Pancreas (tissue), 10 donors: Measurements from ENCODE around the gene SNX18. TPM values are rescaled to one million over a fixed set of nuclear protein-coding genes. Genes with fewer than 3 reads are reported as not detected.
A peak's percentile ranks its signal among the peaks of the same experiment; 100 is the strongest.

Experiments used
- ATAC-seq, 4 donors: fragments of 200-7000 bp; cut with Tn5 transposase; one replicate each; pipeline versions ENCODE4 v1.8.0 to v1.9.1; 2020; ENCODE audit warnings: mild to moderate bottlenecking in 4 of 4, moderate library complexity in 4 of 4
- DNase-seq, 6 donors: peaks; one replicate each; pipeline ENCODE4 v3.0.0-alpha.2; 2020
- FAIRE-seq: peaks from 2 replicates; lab custom pipeline; 2012; peaks lifted over from hg19 to GRCh38; lab: Jason Lieb, UNC
- H3K27ac ChIP-seq, 4 donors: fragments of 200-600 bp; sonication (generic); 1 replicate in 3 of 4; 2 replicates in 1 of 4; pipeline versions ENCODE4 v1.5.0 to v1.8.0; 2020
- H3K27me3 ChIP-seq, 4 donors: fragments of 200-600 bp; one replicate each; pipeline ENCODE4 v1.8.0; 2021
- H3K36me3 ChIP-seq, 3 donors: fragments of 200-600 bp; sonication (generic) in 1 of 3; one replicate each; pipeline versions ENCODE4 v1.5.0 to v1.8.0; 2020 to 2021
- H3K4me1 ChIP-seq, 3 donors: fragments of 200-600 bp; one replicate each; pipeline ENCODE4 v1.8.0; 2021
- H3K4me3 ChIP-seq, 4 donors: fragments of 200-600 bp; sonication (generic) in 2 of 4; one replicate each; pipeline versions ENCODE4 v1.5.0 to v1.8.0; 2020 to 2021
- H3K9me3 ChIP-seq, 4 donors: fragments of 200-600 bp; one replicate each; pipeline ENCODE4 v1.8.0; 2021
- WGBS, 2 donors: extraction: QIAGEN DNeasy Blood & Tissue Kit; methylation state at CpG; one replicate each; pipeline ENCODE4 v1.1.7; 2013; 5-methylcytosine and 5-hydroxymethylcytosine counted together
- intact Hi-C, 3 donors: fragments of 100-400 bp; cut with DNase I; formaldehyde crosslinking; loops; one replicate each; pipeline versions ENCODE4 v1.11.1 to v1.14.2; 2022
- polyA plus RNA-seq, 2 donors: library from polyadenylated mRNA; stranded (reverse); fragments of 200-250 nt; gene quantifications; one replicate each; pipeline ENCODE4 v1.2.3, GENCODE V29; 2013
- total RNA-seq, 6 donors: library from RNA; stranded (reverse); fragmentation: NEBNext Ultra II Directional in 4 of 6; extraction: Animal tissue kit (Norgen Biotek cat#: 25700) in 4 of 6; gene quantifications; one replicate each; pipeline versions ENCODE4 v1.2.1 to v1.2.4, GENCODE V29; 2021 to 2023
- TF ChIP-seq, protein P1 (sequence below), 4 donors: fragments of 200-600 bp; sonication (generic) in 3 of 4; IDR thresholded peaks; one replicate each; pipeline versions ENCODE4 v1.5.0 to v1.8.0; 2021; ENCODE audit warnings: antibody characterized with exemption in 4 of 4
- donor health status: healthy with polysubstance abuse.
- donor health status: DM: no; HTN: no; CAD: no; lungs with moderate emphysema.
- donor health status: DM: no; HTN: no; CAD: no.
- donor health status: control.
- donor health status: control.
- donor health status: Bipolar disorder and iron deficiency.
- donor health status: DM: yes; HTN: yes; CAD: no.
- donor health status: DM: no; HTN: no; CAD: no.
- donor health status: DM: no; HTN: no; CAD: no.
- donor health status: DM: yes; HTN: yes; CAD: no.

The SNX18 gene
- total and polyA plus RNA-seq, 8 donors: 2.9 to 20.0 (median 12.1) TPM

DNA sequence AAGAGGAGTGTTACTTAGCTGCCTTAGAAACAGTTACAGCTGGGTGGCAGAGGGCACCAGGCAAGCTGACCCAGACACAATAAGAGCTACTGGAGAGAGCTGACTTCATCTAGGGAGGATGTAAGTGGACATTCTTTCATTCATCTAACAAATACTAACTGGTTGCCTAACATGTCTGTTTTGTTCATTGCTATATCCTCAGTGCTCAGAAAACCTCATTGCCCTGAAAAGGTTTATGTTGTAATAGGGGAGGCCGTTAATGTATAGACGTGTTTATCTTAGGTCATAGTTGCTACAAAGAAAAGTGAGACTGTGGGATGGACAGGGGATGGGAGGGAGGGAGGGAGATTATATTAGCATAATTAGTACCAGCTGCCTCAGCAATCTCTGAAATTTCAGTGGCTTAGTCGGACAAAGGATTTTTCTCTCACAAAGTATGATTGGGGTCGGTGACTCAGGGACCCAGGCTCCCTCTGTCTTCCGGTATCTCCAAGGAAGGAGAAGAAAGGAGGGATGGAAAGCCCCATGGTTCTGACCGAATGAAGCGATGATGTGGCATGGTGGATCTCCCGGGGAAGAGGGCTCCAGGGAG is 2.6 kb upstream of the SNX18 start:
- no peaks in the 10 kb centered on the region for H3K9me3 ChIP-seq
- peaks cover 0 to 8% (median 0%) of the 10 kb centered on the region in 3 donors for H3K4me1 ChIP-seq
- no peak overlapping the region for H3K27ac ChIP-seq
- no peak overlapping the region for H3K4me3 ChIP-seq
- WGBS, 2 donors: 66 to 81% methylated on average over 8 of the region's 8 CpGs
- no peak for DNase-seq
- intact Hi-C loops: loop anchor here in 2 of 3 donors (5.0 to 10.0 kb wide), 3 partner anchors 240 to 332 kb away; no protein-coding TSS in a partner anchor
- TF ChIP-seq, protein P1, sequence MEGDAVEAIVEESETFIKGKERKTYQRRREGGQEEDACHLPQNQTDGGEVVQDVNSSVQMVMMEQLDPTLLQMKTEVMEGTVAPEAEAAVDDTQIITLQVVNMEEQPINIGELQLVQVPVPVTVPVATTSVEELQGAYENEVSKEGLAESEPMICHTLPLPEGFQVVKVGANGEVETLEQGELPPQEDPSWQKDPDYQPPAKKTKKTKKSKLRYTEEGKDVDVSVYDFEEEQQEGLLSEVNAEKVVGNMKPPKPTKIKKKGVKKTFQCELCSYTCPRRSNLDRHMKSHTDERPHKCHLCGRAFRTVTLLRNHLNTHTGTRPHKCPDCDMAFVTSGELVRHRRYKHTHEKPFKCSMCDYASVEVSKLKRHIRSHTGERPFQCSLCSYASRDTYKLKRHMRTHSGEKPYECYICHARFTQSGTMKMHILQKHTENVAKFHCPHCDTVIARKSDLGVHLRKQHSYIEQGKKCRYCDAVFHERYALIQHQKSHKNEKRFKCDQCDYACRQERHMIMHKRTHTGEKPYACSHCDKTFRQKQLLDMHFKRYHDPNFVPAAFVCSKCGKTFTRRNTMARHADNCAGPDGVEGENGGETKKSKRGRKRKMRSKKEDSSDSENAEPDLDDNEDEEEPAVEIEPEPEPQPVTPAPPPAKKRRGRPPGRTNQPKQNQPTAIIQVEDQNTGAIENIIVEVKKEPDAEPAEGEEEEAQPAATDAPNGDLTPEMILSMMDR (IDR thresholded peaks at IDR 0.05): no peak
- no peak for FAIRE-seq
- H3K27me3 ChIP-seq: no peaks in the 10 kb centered on the region
- ATAC-seq: no peak
- H3K36me3 ChIP-seq: no peaks in the 10 kb centered on the region

DNA sequence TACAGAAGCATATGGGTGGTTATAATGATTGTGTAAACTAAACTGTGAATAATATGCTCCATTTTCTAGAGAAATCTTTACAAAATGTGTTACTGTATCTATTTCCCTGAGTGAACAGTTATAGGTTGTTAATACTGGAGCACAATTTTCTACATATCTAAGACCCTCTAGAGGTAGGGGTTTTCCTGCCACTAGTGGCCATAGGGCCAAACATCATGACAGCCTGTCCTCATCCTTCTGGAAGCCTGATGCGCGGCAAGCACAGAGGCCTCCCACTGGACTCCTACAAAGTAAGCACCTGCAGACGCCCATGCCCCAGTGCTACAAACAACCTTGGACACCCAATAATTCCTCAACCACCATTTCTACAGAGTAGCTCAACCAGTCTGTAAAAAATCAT is 1.9 kb upstream of the SNX18 start:
- DNase-seq (no peak), ATAC-seq (no peak), FAIRE-seq (no peak)
- H3K4me1 ChIP-seq: peaks cover 0 to 8% (median 0%) of the 10 kb centered on the region in 3 donors
- TF ChIP-seq, protein P1 (IDR thresholded peaks at IDR 0.05): no peak
- H3K9me3 ChIP-seq: no peaks in the 10 kb centered on the region
- H3K36me3 ChIP-seq: no peaks in the 10 kb centered on the region
- no peak overlapping the region for H3K27ac ChIP-seq
- WGBS, 2 donors: 79 to 89% methylated on average over 3 of the region's 3 CpGs
- no peaks in the 10 kb centered on the region for H3K27me3 ChIP-seq
- intact Hi-C loops: loop anchor here in 2 of 3 donors (5.0 to 10.0 kb wide), 3 partner anchors 239 to 332 kb away; no protein-coding TSS in a partner anchor
- H3K4me3 ChIP-seq: no peak overlapping the region

DNA sequence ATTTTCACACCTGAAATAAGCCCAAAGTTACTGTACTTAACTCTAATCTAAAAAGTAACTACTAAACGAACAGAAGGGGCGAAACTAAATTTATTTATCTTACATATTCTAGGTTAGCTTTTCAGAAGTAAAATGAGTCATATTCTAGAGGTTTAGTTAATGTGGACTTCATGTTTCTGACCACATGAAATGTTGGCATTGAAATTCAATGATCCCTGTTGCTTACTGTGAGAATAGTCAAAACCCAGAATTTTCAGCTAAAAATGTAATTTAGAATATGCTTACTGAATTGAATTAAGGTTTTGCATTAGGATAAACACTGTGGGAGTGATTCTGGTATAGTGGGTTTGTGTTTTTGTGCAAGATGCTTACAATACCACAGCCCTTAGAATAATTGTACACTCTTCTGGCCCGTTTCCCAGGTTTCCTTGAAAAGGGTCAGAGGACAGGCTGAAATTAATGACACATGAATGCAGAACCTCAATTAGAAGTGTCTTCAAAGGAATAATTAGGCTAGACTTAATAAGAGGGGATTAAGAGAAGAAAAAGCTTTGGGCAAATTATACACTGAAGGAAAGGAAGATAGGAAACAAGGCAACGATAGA is 1.4 kb upstream of the SNX18 start:
- WGBS, 2 donors: 32 to 46% methylated on average over 4 of the region's 4 CpGs
- DNase-seq: no peak
- TF ChIP-seq, protein P1 (IDR thresholded peaks at IDR 0.05): no peak
- H3K9me3 ChIP-seq: no peaks in the 10 kb centered on the region
- H3K36me3 ChIP-seq: no peaks in the 10 kb centered on the region
- intact Hi-C loops: loop anchor here in 2 of 3 donors (5.0 to 10.0 kb wide), 3 partner anchors 239 to 331 kb away; no protein-coding TSS in a partner anchor
- no peak overlapping the region for H3K27ac ChIP-seq
- H3K4me1 ChIP-seq: peaks cover 0 to 13% (median 0%) of the 10 kb centered on the region in 3 donors
- FAIRE-seq: no peak
- ATAC-seq: no peak
- H3K4me3 ChIP-seq: no peak overlapping the region
- no peaks in the 10 kb centered on the region for H3K27me3 ChIP-seq

DNA sequence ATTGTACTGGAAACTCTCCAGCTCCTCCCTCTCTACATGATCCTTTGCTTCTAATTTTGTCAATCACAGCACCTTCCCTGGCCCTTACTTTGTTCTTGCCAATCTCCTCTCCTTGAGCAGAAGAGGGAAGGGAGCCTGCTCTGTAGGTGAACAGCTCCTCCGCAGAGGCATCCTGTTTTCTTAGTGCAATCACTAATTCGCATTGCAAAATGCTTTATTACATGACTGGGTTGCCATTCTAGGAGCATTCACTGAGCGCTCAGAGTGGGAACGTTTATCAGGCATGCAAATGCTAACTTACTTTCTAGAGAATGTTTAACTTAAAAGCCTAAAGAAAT is 416 bp upstream of the SNX18 start:
- 2 to 4% methylated on average over 4 of the region's 4 CpGs for WGBS, 2 donors
- Histone ChIP-seq H3K36me3 (no peaks in the 10 kb centered on the region), H3K27ac (no peak overlapping the region), H3K27me3 (no peaks in the 10 kb centered on the region), H3K4me1 (peaks cover 0 to 21% (median 5%) of the 10 kb centered on the region in 3 donors), H3K9me3 (no peaks in the 10 kb centered on the region), H3K4me3 (peak overlapping the region in 2 of 4 donors; percentile 88 to 99)
- TF ChIP-seq, protein P1 (IDR thresholded peaks at IDR 0.05): no peak
- no peak for FAIRE-seq
- peak; percentile 8 to 13 (median 9) for ATAC-seq
- DNase-seq: no peak
- intact Hi-C loops: loop anchor here in 2 of 3 donors (5.0 to 10.0 kb wide), 3 partner anchors 238 to 330 kb away; no protein-coding TSS in a partner anchor
